H1 (cell line): ENCODE results near the gene NAT8L. TPM values are rescaled to one million over a fixed set of nuclear protein-coding genes. Genes with fewer than 3 reads are reported as not detected.

Experiments used
- CTCF ChIA-PET: fragments of 300-600 bp; sonication (Branson Sonifier 250); formaldehyde crosslinking; loops from one replicate; lab custom pipeline; 2021; ENCODE audit not compliant: partially characterized antibody; lab: Charles Lee
- POLR2A ChIA-PET: fragments of 300-600 bp; sonication (Branson Sonifier 250); formaldehyde crosslinking; loops from one replicate; lab custom pipeline; 2021; ENCODE audit warnings: inconsistent platforms; ENCODE audit not compliant: partially characterized antibody; lab: Charles Lee
- DNase-seq, 2 experiments: peaks; one replicate each; pipeline versions ENCODE4 v3.0.0 to v3.0.0-alpha.2; 2010 to 2022; ENCODE audit warnings: low spot score in 2 of 2, low read depth in 1 of 2, mixed read lengths in 1 of 2
- FAIRE-seq: peaks from 2 replicates; lab custom pipeline; 2011; peaks lifted over from hg19 to GRCh38; lab: Jason Lieb, UNC
- H2AFZ ChIP-seq: 2 replicates; pipeline ENCODE4 v1.8.1; 2012; ENCODE audit warnings: low read length, inconsistent platforms
- H2AK5ac ChIP-seq: 2 replicates; pipeline ENCODE4 v1.6.1; 2013; ENCODE audit warnings: low read depth, low read length
- H2BK120ac ChIP-seq: replicated peaks from 2 replicates; pipeline ENCODE3; 2013; ENCODE audit warnings: low read depth, low read length, inconsistent platforms
- H2BK12ac ChIP-seq: 2 replicates; pipeline ENCODE4 v1.6.1; 2013; ENCODE audit warnings: low read depth, low read length
- H2BK15ac ChIP-seq: 2 replicates; pipeline ENCODE4 v1.6.1; 2013; ENCODE audit warnings: low read length
- H2BK20ac ChIP-seq: 2 replicates; pipeline ENCODE4 v1.6.1; 2013; ENCODE audit warnings: low read length
- H2BK5ac ChIP-seq: 2 replicates; pipeline ENCODE4 v1.6.1; 2013; ENCODE audit warnings: low read depth, low read length
- H3K14ac ChIP-seq: 2 replicates; pipeline ENCODE4 v1.6.1; 2013; ENCODE audit warnings: inconsistent platforms; ENCODE audit not compliant: insufficient read length
- H3K18ac ChIP-seq: 2 replicates; pipeline ENCODE4 v1.6.1; 2013; ENCODE audit warnings: low read length; ENCODE audit errors: extremely low read depth
- H3K23ac ChIP-seq: 2 replicates; pipeline ENCODE4 v1.6.1; 2013; ENCODE audit warnings: inconsistent platforms; ENCODE audit not compliant: insufficient read length
- H3K23me2 ChIP-seq: 2 replicates; pipeline ENCODE4 v1.6.1; 2013; ENCODE audit warnings: low read depth, low read length
- H3K27ac ChIP-seq: 2 replicates; pipeline ENCODE4 v1.6.1; 2011; ENCODE audit warnings: low read depth, low read length, inconsistent platforms
- H3K27me3 ChIP-seq, 4 experiments: replicated peaks in 1 of 4; 1 replicate in 1 of 4; 2 replicates in 3 of 4; pipeline versions ENCODE4 v1.6.1 to v1.8.1; 2011 to 2013; ENCODE audit warnings: low read length in 3 of 4, mild to moderate bottlenecking in 3 of 4, inconsistent platforms in 2 of 4, mixed read lengths in 2 of 4, moderate library complexity in 1 of 4; ENCODE audit not compliant: control insufficient read depth in 3 of 4, insufficient read depth in 3 of 4; ENCODE audit errors: extremely low read depth in 1 of 4
- H3K36me3 ChIP-seq, 4 experiments: 2 replicates each; pipeline versions ENCODE4 v1.6.1 to v1.8.1; 2011 to 2013; ENCODE audit warnings: mild to moderate bottlenecking in 4 of 4, low read length in 3 of 4, moderate library complexity in 2 of 4, control low read depth in 1 of 4, inconsistent platforms in 1 of 4; ENCODE audit not compliant: insufficient read depth in 4 of 4, control insufficient read depth in 2 of 4
- H3K4ac ChIP-seq: replicated peaks from 2 replicates; pipeline ENCODE3; 2013; ENCODE audit warnings: low read length, low read depth, mixed read lengths, inconsistent platforms; ENCODE audit not compliant: insufficient read length
- H3K4me1 ChIP-seq, 4 experiments: replicated peaks in 1 of 4; 1 replicate in 1 of 4; 2 replicates in 3 of 4; pipeline versions ENCODE4 v1.6.1 to v1.8.1; 2011 to 2013; ENCODE audit warnings: low read length in 3 of 4, inconsistent platforms in 2 of 4, mixed read lengths in 1 of 4; ENCODE audit not compliant: insufficient read depth in 4 of 4, control insufficient read depth in 3 of 4
- H3K4me2 ChIP-seq, 2 experiments: 2 replicates each; pipeline versions ENCODE4 v1.6.1 to v1.8.1; 2011 to 2013; ENCODE audit warnings: low read depth in 2 of 2, low read length in 2 of 2, control low read depth in 1 of 2, inconsistent platforms in 1 of 2, mild to moderate bottlenecking in 1 of 2; ENCODE audit not compliant: insufficient read depth in 1 of 2
- H3K4me3 ChIP-seq, 4 experiments: fragments of 200-600, 300-600 bp in 1 of 4; sonication (generic), shearing (Covaris generic), sonication (Bioruptor Twin) in 1 of 4; 2 replicates each; pipeline versions ENCODE4 v1.5.1 to v1.8.1; 2011 to 2016; ENCODE audit warnings: low read length in 4 of 4, low read depth in 3 of 4, control low read depth in 2 of 4, inconsistent platforms in 2 of 4, mild to moderate bottlenecking in 2 of 4, mixed read lengths in 1 of 4, moderate library complexity in 1 of 4; ENCODE audit not compliant: insufficient read depth in 2 of 4; ENCODE audit errors: extremely low read depth in 1 of 4
- H3K56ac ChIP-seq: replicated peaks from 2 replicates; pipeline ENCODE3; 2013; ENCODE audit warnings: low read depth, mild to moderate bottlenecking, mixed read lengths, low read length, inconsistent platforms; ENCODE audit not compliant: insufficient read length
- H3K79me1 ChIP-seq: 2 replicates; pipeline ENCODE4 v1.6.1; 2013; ENCODE audit warnings: low read depth, low read length, control low read depth
- H3K79me2 ChIP-seq, 2 experiments: 2 replicates each; pipeline versions ENCODE4 v1.6.1 to v1.8.1; 2012 to 2013; ENCODE audit warnings: low read length in 2 of 2, mild to moderate bottlenecking in 2 of 2, inconsistent platforms in 1 of 2; ENCODE audit not compliant: insufficient read depth in 2 of 2, control insufficient read depth in 1 of 2
- H3K9ac ChIP-seq, 4 experiments: replicated peaks in 1 of 4; 1 replicate in 1 of 4; 2 replicates in 3 of 4; pipeline versions ENCODE4 v1.6.1 to v1.8.1; 2011 to 2013; ENCODE audit warnings: low read depth in 3 of 4, low read length in 3 of 4, control low read depth in 2 of 4, mild to moderate bottlenecking in 2 of 4, moderate library complexity in 2 of 4, inconsistent platforms in 1 of 4; ENCODE audit errors: extremely low read depth in 1 of 4
- H3K9me3 ChIP-seq, 2 experiments: 2 replicates each; pipeline versions ENCODE4 v1.6.1 to v1.8.1; 2012 to 2013; ENCODE audit warnings: mild to moderate bottlenecking in 2 of 2, moderate library complexity in 2 of 2, control low read depth in 1 of 2, inconsistent platforms in 1 of 2, low read depth in 1 of 2, low read length in 1 of 2, mixed read lengths in 1 of 2; ENCODE audit not compliant: insufficient read depth in 2 of 2
- H4K20me1 ChIP-seq, 2 experiments: replicated peaks in 1 of 2; 2 replicates each; pipeline versions ENCODE3 to v1.8.1; 2011 to 2013; ENCODE audit warnings: inconsistent platforms in 2 of 2, low read length in 2 of 2, mild to moderate bottlenecking in 1 of 2; ENCODE audit not compliant: insufficient read depth in 2 of 2, control insufficient read depth in 1 of 2
- H4K5ac ChIP-seq: 2 replicates; pipeline ENCODE4 v1.6.1; 2013; ENCODE audit warnings: low read length, low read depth, mixed read lengths, inconsistent platforms; ENCODE audit not compliant: insufficient read length
- H4K8ac ChIP-seq: 2 replicates; pipeline ENCODE4 v1.8.0; 2013; ENCODE audit warnings: mild to moderate bottlenecking, moderate library complexity, low read length, inconsistent platforms; ENCODE audit not compliant: insufficient read depth; ENCODE audit errors: extremely low read depth
- H4K91ac ChIP-seq: replicated peaks from 2 replicates; pipeline ENCODE3; 2013; ENCODE audit warnings: low read length, mixed read lengths, inconsistent platforms; ENCODE audit not compliant: insufficient read length
- TEAD4 ChIP-seq: IDR thresholded peaks from 2 replicates; pipeline ENCODE4 v1.6.1; 2012; ENCODE audit warnings: low read depth, low read length, inconsistent platforms, mixed read lengths
- WGBS, 2 experiments: shearing (Covaris generic) in 1 of 2; methylation state at CpG; one replicate each; pipeline versions ENCODE4 v1.1.6 to v1.1.7; 2013 to 2015; ENCODE audit warnings: low lambda C conversion rate in 2 of 2, mixed read lengths in 2 of 2, inconsistent platforms in 1 of 2, low coverage in 1 of 2, missing lambda C conversion rate in 1 of 2; ENCODE audit not compliant: insufficient replicate concordance in 2 of 2, insufficient coverage in 1 of 2, insufficient read length in 1 of 2; ENCODE audit errors: extremely low coverage in 1 of 2, missing lambda C conversion rate in 1 of 2; 5-methylcytosine and 5-hydroxymethylcytosine counted together
- polyA plus RNA-seq, 7 experiments: library from polyadenylated mRNA; depleted of rRNA in 3 of 7; stranded (reverse) in 5 of 7; unstranded in 2 of 7; fragments of >200 nt in 5 of 7; fragments of 200-250 nt in 2 of 7; gene quantifications; 1 replicate in 5 of 7; 2 replicates in 1 of 7; 4 replicates in 1 of 7; pipeline versions ENCODE4 v1.2.1 to v1.2.3, GENCODE V29; 2011 to 2013; ENCODE audit warnings: missing spikeins in 2 of 7, mixed read lengths in 2 of 7
- total RNA-seq: library from RNA; stranded (reverse); fragmentation: NEBNext Ultra II Directional; extraction: Animal tissue kit (Norgen Biotek cat#: 25700); gene quantifications from 2 replicates; pipeline ENCODE4 v1.2.1, GENCODE V29; 2021

Gene NAT8L
- total and polyA plus RNA-seq, 2 of the 8 experiments (the other 6 are each of a cell fraction or from before 2014, with no cell fraction given) = 10.8 TPM

GRCh38 chr4:2096073-2096609 lies 37.0 kb downstream of the NAT8L start:
- no peak overlapping the region for H3K4ac ChIP-seq
- no peaks in the 10 kb centered on the region for H3K23me2 ChIP-seq
- H3K18ac ChIP-seq = no peak overlapping the region
- H3K27me3 ChIP-seq = no peaks in the 10 kb centered on the region
- FAIRE-seq (no peak), DNase-seq (no peak)
- no peak overlapping the region for H2AK5ac ChIP-seq
- H2BK12ac ChIP-seq = no peak overlapping the region
- H4K8ac ChIP-seq = no peak overlapping the region
- H3K79me2 ChIP-seq = no peaks in the 10 kb centered on the region
- H3K14ac ChIP-seq = no peak overlapping the region
- H3K36me3 ChIP-seq = no peaks in the 10 kb centered on the region
- no peaks in the 10 kb centered on the region for H3K79me1 ChIP-seq
- peaks cover 0 to 1% of the 10 kb centered on the region in 2 experiments for H4K20me1 ChIP-seq
- no peak overlapping the region for H4K5ac ChIP-seq
- no peak overlapping the region for H3K4me3 ChIP-seq
- WGBS, 2 experiments = 84% methylated on average over 7 of the region's 7 CpGs; no CpG with 5 or more reads in 1 of the 2 experiments
- H3K9ac ChIP-seq = no peak overlapping the region
- H2BK5ac ChIP-seq = no peak overlapping the region
- no peak overlapping the region for H3K23ac ChIP-seq
- H3K4me2 ChIP-seq = no peak overlapping the region
- no peaks in the 10 kb centered on the region for H3K4me1 ChIP-seq
- POLR2A ChIA-PET = no interaction called here
- CTCF ChIA-PET = interaction anchor here (0.8 to 1.0 kb wide), 3 partner anchors 11 to 60 kb away, joined by 3 read pairs; no protein-coding TSS in a partner anchor
- no peak overlapping the region for H3K27ac ChIP-seq
- H2AFZ ChIP-seq = no peak overlapping the region
- H2BK20ac ChIP-seq = no peak overlapping the region
- no peak overlapping the region for H4K91ac ChIP-seq
- H3K56ac ChIP-seq = no peak overlapping the region
- H2BK120ac ChIP-seq = no peak overlapping the region
- 0 out of 4 replicates have a peak, but pooled peaks cover 0 to 2% of the 10 kb centered on the region in 2 experiments for H3K9me3 ChIP-seq
- H2BK15ac ChIP-seq = no peak overlapping the region
- TF ChIP-seq TEAD4 = no peak
